IgD-negative memory B cell (primary cell): ENCODE data around the gene PVRIG. TPM values are rescaled to one million over a fixed set of nuclear protein-coding genes. Genes with fewer than 3 reads are reported as not detected.
A peak's percentile ranks its signal among the peaks of the same experiment; 100 is the strongest.
"Not testable (repeated sequence)": the region's sequence is repeated elsewhere in the genome, so short reads cannot be mapped to it uniquely, and the experiment has no call there.

Experiments used
- H3K27ac Mint-ChIP-seq, 3 donors: one replicate each; pipeline ENCODE4 v1.8.0; 2020 to 2022; ENCODE audit warnings: mild to moderate bottlenecking in 3 of 3, mixed read lengths in 3 of 3, moderate library complexity in 1 of 3
- H3K27me3 Mint-ChIP-seq: one replicate; pipeline ENCODE4 v1.8.0; 2021; ENCODE audit warnings: mixed read lengths
- H3K36me3 Mint-ChIP-seq: one replicate; pipeline ENCODE4 v1.8.0; 2020; ENCODE audit warnings: mild to moderate bottlenecking, mixed read lengths
- H3K4me1 Mint-ChIP-seq, 3 donors: one replicate each; pipeline ENCODE4 v1.8.0; 2020 to 2022; ENCODE audit warnings: mixed read lengths in 3 of 3, mild to moderate bottlenecking in 1 of 3
- H3K4me3 Mint-ChIP-seq, 4 donors: one replicate each; pipeline ENCODE4 v1.8.0; 2020 to 2022; ENCODE audit warnings: mild to moderate bottlenecking in 4 of 4, mixed read lengths in 4 of 4, moderate library complexity in 3 of 4
- H3K9me3 Mint-ChIP-seq, 3 donors: one replicate each; pipeline ENCODE4 v1.8.0; 2020 to 2021; ENCODE audit warnings: mixed read lengths in 3 of 3, mild to moderate bottlenecking in 1 of 3
- polyA plus RNA-seq: library from polyadenylated mRNA; unstranded; fragments of 300-500 nt; fragmentation: Illumina TruSeq; gene quantifications from one replicate; pipeline ENCODE4 v1.2.3, GENCODE V29; 2021

PVRIG gene
- polyA plus RNA-seq, 1 donor from 2014 or later: 94.5 TPM

GRCh38 chr7:100269306-100270045 is 49.7 kb downstream of the PVRIG start:
- not testable (repeated sequence) for H3K27me3 Mint-ChIP-seq, H3K9me3 Mint-ChIP-seq, H3K36me3 Mint-ChIP-seq
- peak overlapping the region in 1 of 3 donors; percentile 67 for H3K27ac Mint-ChIP-seq
- peak overlapping the region in 2 of 4 donors; percentile 66 to 77 for H3K4me3 Mint-ChIP-seq
- H3K4me1 Mint-ChIP-seq: peaks cover 4 to 14% (median 12%) of the 10 kb centered on the region in 3 donors

- H3K27me3 Mint-ChIP-seq, H3K9me3 Mint-ChIP-seq, H3K36me3 Mint-ChIP-seq: not testable (repeated sequence)
- H3K27ac Mint-ChIP-seq: peak overlapping the region in 2 of 3 donors; percentile 53 to 65
- peaks cover 4 to 21% (median 15%) of the 10 kb centered on the region in 3 donors for H3K4me1 Mint-ChIP-seq
- H3K4me3 Mint-ChIP-seq: peak overlapping the region in 3 of 4 donors; percentile 82 to 92 (median 88)
Measured at GRCh38 chr7:100270046-100270918, 50.5 kb downstream of the PVRIG start.

Other genes with a start within 250 kb of the PVRIG start
- gene AZGP1, start 243.9 kb upstream of the PVRIG start, polyA plus RNA-seq: not detected
- 35.3 TPM for gene ZKSCAN1, start 204.4 kb upstream of the PVRIG start, polyA plus RNA-seq
- gene ZSCAN21, start 170.2 kb upstream of the PVRIG start, polyA plus RNA-seq: 9.9 TPM
- gene ZNF3, start 138.2 kb upstream of the PVRIG start, polyA plus RNA-seq: 31.7 TPM
- gene COPS6, start 131.0 kb upstream of the PVRIG start, polyA plus RNA-seq: 121 TPM
- 33.4 TPM for gene MCM7, start 118.6 kb upstream of the PVRIG start, polyA plus RNA-seq
- 4.5 TPM for gene AP4M1, start 118.3 kb upstream of the PVRIG start, polyA plus RNA-seq
- 31.5 TPM for gene TAF6, start 100.6 kb upstream of the PVRIG start, polyA plus RNA-seq
- gene CNPY4, start 100.3 kb upstream of the PVRIG start, polyA plus RNA-seq: 4.5 TPM
- 1.4 TPM for gene MBLAC1, start 93.0 kb upstream of the PVRIG start, polyA plus RNA-seq
- gene LAMTOR4, start 71.0 kb upstream of the PVRIG start, polyA plus RNA-seq: 443 TPM
- 6.3 TPM for gene TRAPPC14, start 61.2 kb upstream of the PVRIG start, polyA plus RNA-seq
- gene GAL3ST4, start 51.3 kb upstream of the PVRIG start, polyA plus RNA-seq: 0.38 TPM
- 0.23 TPM for gene GPC2, start 42.6 kb upstream of the PVRIG start, polyA plus RNA-seq
- 61.5 TPM for gene STAG3, start 42.0 kb upstream of the PVRIG start, polyA plus RNA-seq
- 9.9 TPM for gene SPDYE3, start 87.8 kb downstream of the PVRIG start, polyA plus RNA-seq
- gene PILRB, start 138.2 kb downstream of the PVRIG start, polyA plus RNA-seq: 14.3 TPM
- 2.3 TPM for gene PILRA, start 153.5 kb downstream of the PVRIG start, polyA plus RNA-seq
- gene ZCWPW1, start 208.8 kb downstream of the PVRIG start, polyA plus RNA-seq: 12.1 TPM
- gene MEPCE, start 209.9 kb downstream of the PVRIG start, polyA plus RNA-seq: 19.8 TPM
- gene PPP1R35, start 216.5 kb downstream of the PVRIG start, polyA plus RNA-seq: 39.3 TPM
- 0.78 TPM for gene SPACDR, start 244.3 kb downstream of the PVRIG start, polyA plus RNA-seq